H1 (cell line): ENCODE measurements around the gene ALDH3A1.

Experiments used
- EP300 ChIP-seq, 2 experiments: IDR thresholded peaks; 1 replicate in 1 of 2; 2 replicates in 1 of 2; pipeline ENCODE4 v1.6.1; 2011 to 2012; ENCODE audit warnings: low read depth in 2 of 2, low read length in 2 of 2, mild to moderate bottlenecking in 2 of 2, borderline replicate concordance in 1 of 2, inconsistent platforms in 1 of 2, moderate library complexity in 1 of 2
- EZH2 ChIP-seq: fragments of 200-600 bp; sonication (generic); IDR thresholded peaks from 2 replicates; pipeline ENCODE4 v1.7.1; 2012; ENCODE audit warnings: low read depth, mild to moderate bottlenecking, moderate library complexity, low read length, inconsistent platforms; ENCODE audit not compliant: severe bottlenecking
- HDAC2 ChIP-seq, 2 experiments: fragments of 300-600 bp in 1 of 2; sonication (generic) in 1 of 2; IDR thresholded peaks; 2 replicates each; pipeline ENCODE4 v1.6.1; 2011 to 2012; ENCODE audit warnings: low read depth in 2 of 2, low read length in 2 of 2, mild to moderate bottlenecking in 2 of 2, moderate library complexity in 2 of 2, borderline replicate concordance in 1 of 2, inconsistent platforms in 1 of 2
- POLR2AphosphoS5 ChIP-seq: IDR thresholded peaks from 2 replicates; pipeline ENCODE4 v1.6.1; 2011; ENCODE audit warnings: low read depth, low read length
- RBBP5 ChIP-seq: IDR thresholded peaks from 2 replicates; pipeline ENCODE4 v1.7.1; 2012; ENCODE audit warnings: low read depth, mild to moderate bottlenecking, inconsistent platforms, low read length, moderate library complexity, borderline replicate concordance
- TF ChIP-seq, protein P1 (sequence below), 3 experiments: IDR thresholded peaks; 1 replicate in 2 of 3; 2 replicates in 1 of 3; pipeline versions ENCODE4 v1.5.1 to v1.6.1; 2011; ENCODE audit warnings: low read length in 3 of 3, mild to moderate bottlenecking in 3 of 3, inconsistent platforms in 2 of 3, low read depth in 1 of 3, moderate library complexity in 1 of 3; ENCODE audit not compliant: insufficient read depth in 1 of 3; ENCODE audit errors: control extremely low read depth in 1 of 3

DNA sequence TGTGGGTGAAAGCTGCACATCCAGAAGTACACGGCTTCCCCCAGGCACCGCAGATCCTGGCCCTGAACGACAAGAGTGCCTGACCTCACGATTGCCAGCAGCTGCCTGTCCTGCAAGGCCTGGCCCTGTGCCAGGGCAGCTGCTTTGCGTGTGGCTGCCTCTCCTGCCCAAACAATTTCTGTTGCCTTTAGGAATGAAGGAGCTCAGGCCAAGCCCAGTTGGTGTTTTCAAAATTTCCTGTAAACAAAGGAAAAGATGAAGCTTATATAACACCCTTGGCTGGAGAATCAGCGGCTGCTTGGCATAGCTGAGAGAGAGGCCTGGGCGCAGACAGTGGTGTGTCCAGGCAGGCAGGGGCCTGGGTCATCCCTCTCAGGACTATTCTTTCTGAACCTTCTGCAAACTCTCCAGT, 20.0 kb downstream of the ALDH3A1 start:
- no peak for TF ChIP-seq HDAC2 (IDR thresholded peaks at IDR 0.05; ENCODE audit: borderline replicate concordance in 1 of 2, low read depth in 2 of 2, low read length in 2 of 2)
- no peak for TF ChIP-seq EP300 (IDR thresholded peaks at IDR 0.05; ENCODE audit: borderline replicate concordance in 1 of 2, low read depth in 2 of 2, low read length in 2 of 2)
- TF ChIP-seq, protein P1, sequence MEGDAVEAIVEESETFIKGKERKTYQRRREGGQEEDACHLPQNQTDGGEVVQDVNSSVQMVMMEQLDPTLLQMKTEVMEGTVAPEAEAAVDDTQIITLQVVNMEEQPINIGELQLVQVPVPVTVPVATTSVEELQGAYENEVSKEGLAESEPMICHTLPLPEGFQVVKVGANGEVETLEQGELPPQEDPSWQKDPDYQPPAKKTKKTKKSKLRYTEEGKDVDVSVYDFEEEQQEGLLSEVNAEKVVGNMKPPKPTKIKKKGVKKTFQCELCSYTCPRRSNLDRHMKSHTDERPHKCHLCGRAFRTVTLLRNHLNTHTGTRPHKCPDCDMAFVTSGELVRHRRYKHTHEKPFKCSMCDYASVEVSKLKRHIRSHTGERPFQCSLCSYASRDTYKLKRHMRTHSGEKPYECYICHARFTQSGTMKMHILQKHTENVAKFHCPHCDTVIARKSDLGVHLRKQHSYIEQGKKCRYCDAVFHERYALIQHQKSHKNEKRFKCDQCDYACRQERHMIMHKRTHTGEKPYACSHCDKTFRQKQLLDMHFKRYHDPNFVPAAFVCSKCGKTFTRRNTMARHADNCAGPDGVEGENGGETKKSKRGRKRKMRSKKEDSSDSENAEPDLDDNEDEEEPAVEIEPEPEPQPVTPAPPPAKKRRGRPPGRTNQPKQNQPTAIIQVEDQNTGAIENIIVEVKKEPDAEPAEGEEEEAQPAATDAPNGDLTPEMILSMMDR (IDR thresholded peaks at IDR 0.05; ENCODE audit: control extremely low read depth in 1 of 3, insufficient read depth in 1 of 3, low read depth in 1 of 3, low read length in 3 of 3) = no peak
- TF ChIP-seq EZH2 = no peak
- no peak for TF ChIP-seq POLR2AphosphoS5
- no peak for TF ChIP-seq RBBP5
